C4-2B (cell line): Measurements from ENCODE around the gene UQCR11.

Experiments used
- H3K27ac ChIP-seq: fragments of 450-650 bp; 2 replicates; pipeline ENCODE4 v1.5.1; 2017
- ZFX ChIP-seq: fragments of 450-650 bp; IDR thresholded peaks from 2 replicates; pipeline ENCODE4 v1.6.1; 2017
- TF ChIP-seq, protein P1 (sequence below): fragments of 450-650 bp; conservative IDR thresholded peaks from 2 replicates; pipeline ENCODE4 v1.5.1; 2017; ENCODE audit warnings: mild to moderate bottlenecking

Gene UQCR11

DNA sequence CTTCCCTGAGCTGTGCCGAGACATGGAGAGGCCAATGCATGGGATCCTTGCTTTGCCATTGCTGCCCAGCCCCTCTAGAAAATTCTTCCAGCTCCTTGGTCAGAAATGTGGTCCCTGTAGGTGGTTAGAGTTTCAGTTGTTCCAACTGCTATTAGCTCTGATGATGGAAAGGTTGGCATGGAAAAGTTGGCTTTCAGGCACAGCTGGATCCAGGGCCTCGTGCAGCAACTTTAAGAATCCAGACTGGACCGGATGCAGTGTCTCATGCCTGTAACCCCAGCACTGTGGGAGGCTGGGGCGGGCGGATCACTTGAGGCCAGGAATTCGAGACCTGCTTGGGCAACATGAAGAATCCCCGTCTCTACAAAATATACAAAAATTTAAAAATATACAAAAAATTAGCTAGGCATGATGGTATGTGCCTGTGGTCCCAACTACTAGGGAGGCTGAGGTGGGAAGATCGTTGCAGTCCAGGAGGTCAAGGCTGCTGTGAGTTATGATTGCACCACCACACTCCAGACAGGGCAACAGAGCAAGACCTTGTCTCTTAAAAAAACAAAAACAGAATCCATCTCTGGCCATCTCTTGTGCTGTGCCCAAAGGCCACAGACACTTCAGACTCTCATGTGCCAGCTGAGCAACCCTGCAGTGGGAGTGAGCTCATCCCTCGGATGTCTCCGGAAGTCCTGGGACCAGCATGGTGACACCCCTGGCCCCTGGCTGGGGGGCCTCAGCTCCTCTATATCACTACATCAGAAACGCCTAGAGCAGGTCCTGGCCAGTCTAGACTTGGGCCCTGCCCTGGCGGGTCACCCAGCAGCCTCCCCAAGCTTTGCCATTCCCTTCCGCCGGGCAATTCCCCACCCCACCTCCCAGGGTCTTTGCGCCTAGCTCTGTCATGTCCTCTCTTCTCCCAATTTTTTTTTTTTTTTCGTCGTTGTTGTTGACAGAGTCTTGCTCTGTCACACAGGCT, 53.9 kb downstream of the UQCR11 start:
- H3K27ac ChIP-seq: no peak overlapping the region
- TF ChIP-seq ZFX: no peak
- TF ChIP-seq, protein P1, sequence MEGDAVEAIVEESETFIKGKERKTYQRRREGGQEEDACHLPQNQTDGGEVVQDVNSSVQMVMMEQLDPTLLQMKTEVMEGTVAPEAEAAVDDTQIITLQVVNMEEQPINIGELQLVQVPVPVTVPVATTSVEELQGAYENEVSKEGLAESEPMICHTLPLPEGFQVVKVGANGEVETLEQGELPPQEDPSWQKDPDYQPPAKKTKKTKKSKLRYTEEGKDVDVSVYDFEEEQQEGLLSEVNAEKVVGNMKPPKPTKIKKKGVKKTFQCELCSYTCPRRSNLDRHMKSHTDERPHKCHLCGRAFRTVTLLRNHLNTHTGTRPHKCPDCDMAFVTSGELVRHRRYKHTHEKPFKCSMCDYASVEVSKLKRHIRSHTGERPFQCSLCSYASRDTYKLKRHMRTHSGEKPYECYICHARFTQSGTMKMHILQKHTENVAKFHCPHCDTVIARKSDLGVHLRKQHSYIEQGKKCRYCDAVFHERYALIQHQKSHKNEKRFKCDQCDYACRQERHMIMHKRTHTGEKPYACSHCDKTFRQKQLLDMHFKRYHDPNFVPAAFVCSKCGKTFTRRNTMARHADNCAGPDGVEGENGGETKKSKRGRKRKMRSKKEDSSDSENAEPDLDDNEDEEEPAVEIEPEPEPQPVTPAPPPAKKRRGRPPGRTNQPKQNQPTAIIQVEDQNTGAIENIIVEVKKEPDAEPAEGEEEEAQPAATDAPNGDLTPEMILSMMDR: no peak

DNA sequence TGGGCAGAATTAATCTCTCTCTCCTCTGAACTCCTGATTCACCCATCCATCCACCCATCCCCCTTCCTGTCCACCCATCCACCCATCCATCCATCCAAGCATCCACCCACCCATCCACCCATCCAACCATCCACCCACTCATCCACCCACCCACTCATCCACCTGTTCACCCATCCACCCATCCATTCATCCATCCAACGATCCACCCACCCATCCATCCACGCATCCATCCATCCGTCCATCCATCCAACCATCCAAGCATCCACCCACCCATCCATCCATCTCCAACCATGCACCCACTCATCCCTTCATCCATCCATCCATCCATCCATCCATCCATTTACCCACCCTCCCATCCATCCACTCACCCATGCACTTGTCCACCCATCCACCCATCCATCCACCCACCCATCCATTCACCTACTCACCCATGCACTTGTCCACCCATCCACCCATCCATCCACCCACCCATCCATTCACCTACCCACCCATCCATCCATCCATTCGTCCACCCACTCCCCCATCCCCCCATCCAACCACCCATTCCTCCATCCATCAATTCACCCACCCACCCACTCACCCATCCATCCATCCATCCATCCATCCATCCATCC, 55.8 kb downstream of the UQCR11 start:
- no peak overlapping the region for H3K27ac ChIP-seq
- TF ChIP-seq, protein P1: no peak
- TF ChIP-seq ZFX: no peak
